Measurements from ENCODE around the gene PDE4B. TPM values are rescaled to one million over a fixed set of nuclear protein-coding genes. Genes with fewer than 3 reads are reported as not detected.

PDE4B gene
- total and polyA plus RNA-seq, 7 donors = 4.1 to 191 (median 16.3) TPM

GRCh38 chr1:66341446-66342089 lies 548.9 kb downstream of the PDE4B start:
- intact Hi-C loops (cut with DNase I) = no loop called here
- H3K4me3 ChIP-seq = peak overlapping the region; percentile 42
- no peaks in the 10 kb centered on the region for H3K9me3 ChIP-seq
- WGBS, 3 donors = 32 to 59% (median 45%) methylated on average over 1 of the region's 1 CpG
- peaks cover 89% of the 10 kb centered on the region for H3K4me1 ChIP-seq
- TF ChIP-seq CTCF (IDR thresholded peaks at IDR 0.05) = no peak
- H3K36me3 ChIP-seq (ENCODE audit: insufficient read depth in 1 of 2, low read depth in 1 of 2) = no peaks in the 10 kb centered on the region
- ATAC-seq = peak in 1 of 4 donors; percentile 26
- no peaks in the 10 kb centered on the region for H3K27me3 ChIP-seq (ENCODE audit: insufficient read depth in 3 of 3, low read length in 2 of 3)
- H3K27ac ChIP-seq = peak overlapping the region; percentile 73
- DNase-seq = no peak

- Histone ChIP-seq H3K4me1 (peaks cover 89% of the 10 kb centered on the region), H3K27ac (peak overlapping the region; percentile 73), H3K36me3 (ENCODE audit: insufficient read depth in 1 of 2, low read depth in 1 of 2) (no peaks in the 10 kb centered on the region), H3K27me3 (ENCODE audit: insufficient read depth in 3 of 3, low read length in 2 of 3) (no peaks in the 10 kb centered on the region), H3K9me3 (no peaks in the 10 kb centered on the region), H3K4me3 (peak overlapping the region; percentile 42)
- DNase-seq (no peak), ATAC-seq (peak in 3 of 4 donors; percentile 40 to 47 (median 40))
- TF ChIP-seq CTCF (IDR thresholded peaks at IDR 0.05) = no peak
- intact Hi-C loops (cut with DNase I) = no loop called here
- 46 to 78% (median 53%) methylated on average over 7 of the region's 7 CpGs for WGBS, 3 donors
These were observed 550.0 kb downstream of the PDE4B start for GRCh38 chr1:66342707-66343106.

- Histone ChIP-seq H3K4me1 (peaks cover 95% of the 10 kb centered on the region), H3K4me3 (peak overlapping the region; percentile 42), H3K36me3 (ENCODE audit: insufficient read depth in 1 of 2, low read depth in 1 of 2) (no peaks in the 10 kb centered on the region), H3K27me3 (ENCODE audit: insufficient read depth in 3 of 3, low read length in 2 of 3) (no peaks in the 10 kb centered on the region), H3K9me3 (no peaks in the 10 kb centered on the region), H3K27ac (peak overlapping the region; percentile 73)
- no peak for DNase-seq
- TF ChIP-seq CTCF (IDR thresholded peaks at IDR 0.05) = no peak
- WGBS, 3 donors = 38 to 60% (median 44%) methylated on average over 1 of the region's 1 CpG
- ATAC-seq = peak in 2 of 4 donors; percentile 35 to 43
- intact Hi-C loops (cut with DNase I) = no loop called here
These were observed 551.1 kb downstream of the PDE4B start for GRCh38 chr1:66343569-66344325.

- DNase-seq (no peak), ATAC-seq (no peak)
- intact Hi-C loops (cut with DNase I) = no loop called here
- no peaks in the 10 kb centered on the region for H3K36me3 ChIP-seq (ENCODE audit: insufficient read depth in 1 of 2, low read depth in 1 of 2)
- H3K4me3 ChIP-seq = peak overlapping the region; percentile 8
- peak overlapping the region; percentile 73 for H3K27ac ChIP-seq
- H3K27me3 ChIP-seq (ENCODE audit: insufficient read depth in 3 of 3, low read length in 2 of 3) = no peaks in the 10 kb centered on the region
- WGBS, 3 donors = 66 to 75% (median 71%) methylated on average over 2 of the region's 2 CpGs
- no peak for TF ChIP-seq CTCF (IDR thresholded peaks at IDR 0.05)
- H3K9me3 ChIP-seq = no peaks in the 10 kb centered on the region
- H3K4me1 ChIP-seq = peaks cover 98% of the 10 kb centered on the region
These were observed 553.5 kb downstream of the PDE4B start for GRCh38 chr1:66346057-66346795.

Data from psoas muscle (tissue), 8 donors.